GM06990 (cell line): Measurements from ENCODE around the gene STIM2.

Source experiments
- DNase-seq: peaks from one replicate; pipeline ENCODE4 v3.0.0-alpha.2; 2011; ENCODE audit not compliant: insufficient read length; ENCODE audit errors: extremely low read depth
- H3K27me3 ChIP-seq: replicated peaks from 2 replicates; pipeline ENCODE4 v1.6.0; 2011; ENCODE audit warnings: low read length; ENCODE audit not compliant: control insufficient read depth, insufficient read depth
- H3K36me3 ChIP-seq: 2 replicates; pipeline ENCODE4 v1.5.1; 2011; ENCODE audit warnings: low read length; ENCODE audit not compliant: control insufficient read depth, insufficient read depth
- H3K4me3 ChIP-seq: replicated peaks from 2 replicates; pipeline ENCODE4 v1.5.1; 2011; ENCODE audit warnings: low read depth, mild to moderate bottlenecking, control low read depth, low read length
- CTCF ChIP-seq: IDR thresholded peaks from 2 replicates; pipeline ENCODE4 v1.5.1; 2011; ENCODE audit warnings: low read length, control low read depth, mild to moderate bottlenecking, inconsistent platforms; ENCODE audit not compliant: insufficient read depth, poor library complexity, severe bottlenecking

STIM2 gene

GRCh38 chr4:26830033-26830432 is 30.6 kb upstream of the STIM2 start:
- H3K36me3 ChIP-seq, result no peaks in the 10 kb centered on the region
- H3K27me3 ChIP-seq, result no peaks in the 10 kb centered on the region
- no peak for TF ChIP-seq CTCF
- DNase-seq, result no peak
- H3K4me3 ChIP-seq, result no peak overlapping the region

- TF ChIP-seq CTCF, result no peak
- no peak for DNase-seq
- H3K27me3 ChIP-seq, result no peaks in the 10 kb centered on the region
- no peaks in the 10 kb centered on the region for H3K36me3 ChIP-seq
- H3K4me3 ChIP-seq, result no peak overlapping the region
Observed at GRCh38 chr4:26830701-26831100, 29.9 kb upstream of the STIM2 start.

GRCh38 chr4:26836539-26836938 is 24.1 kb upstream of the STIM2 start:
- no peak for TF ChIP-seq CTCF
- DNase-seq, result no peak
- Histone ChIP-seq H3K36me3 (no peaks in the 10 kb centered on the region), H3K27me3 (no peaks in the 10 kb centered on the region), H3K4me3 (no peak overlapping the region)

- TF ChIP-seq CTCF, result no peak
- Histone ChIP-seq H3K27me3 (no peaks in the 10 kb centered on the region), H3K4me3 (no peak overlapping the region), H3K36me3 (no peaks in the 10 kb centered on the region)
- no peak for DNase-seq
Observed at GRCh38 chr4:26837993-26838842, 22.4 kb upstream of the STIM2 start.

GRCh38 chr4:26839016-26839415 is 21.6 kb upstream of the STIM2 start:
- no peak for TF ChIP-seq CTCF
- H3K36me3 ChIP-seq, result no peaks in the 10 kb centered on the region
- no peak overlapping the region for H3K4me3 ChIP-seq
- H3K27me3 ChIP-seq, result no peaks in the 10 kb centered on the region
- no peak for DNase-seq

GRCh38 chr4:26839534-26839951 is 21.1 kb upstream of the STIM2 start:
- no peaks in the 10 kb centered on the region for H3K27me3 ChIP-seq
- H3K4me3 ChIP-seq, result no peak overlapping the region
- no peak for DNase-seq
- H3K36me3 ChIP-seq, result no peaks in the 10 kb centered on the region
- TF ChIP-seq CTCF, result no peak
